ENCODE measurements around the gene EXOC6B. TPM values are rescaled to one million over a fixed set of nuclear protein-coding genes. Genes with fewer than 3 reads are reported as not detected.

EXOC6B gene
- total and polyA plus RNA-seq, 10 of the 15 experiments (the other 5 are each of a cell fraction or from before 2014, with no cell fraction given) = 0.23 to 2.2 (median 1.2) TPM

DNA sequence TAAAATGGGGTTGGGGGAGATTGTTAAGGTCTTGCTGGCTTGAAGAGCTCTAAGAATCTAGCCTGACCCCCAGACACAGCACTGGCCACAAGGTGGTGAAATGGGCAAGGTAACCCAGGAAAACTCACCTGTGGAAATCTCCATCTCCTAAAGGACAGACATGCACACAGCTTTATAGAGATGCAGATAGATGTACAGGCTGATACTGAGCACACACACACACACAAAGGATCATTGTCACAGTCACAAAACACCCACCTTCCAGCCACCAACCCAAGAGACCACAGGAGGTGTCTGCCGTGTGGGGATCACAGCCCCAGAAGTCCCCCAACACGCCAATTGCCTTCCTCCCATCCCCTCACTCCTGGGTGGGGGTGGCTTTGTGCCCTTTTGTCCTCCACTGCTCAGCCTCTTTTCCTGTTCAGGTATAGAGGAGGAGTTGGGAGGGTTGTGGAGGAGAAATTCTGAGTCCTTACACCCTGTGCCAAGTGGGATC lies 674.9 kb downstream of the EXOC6B start:
- ATAC-seq (no peak; the same call in 2 of the 3 replicates), DNase-seq (ENCODE audit: low read depth, low spot score) (no peak), FAIRE-seq (no peak)
- H3K9me3 ChIP-seq (replicated peaks; ENCODE audit: control insufficient read depth, insufficient read depth, low read length) = no peaks in the 10 kb centered on the region; the same call in 2 of the 3 replicates
- H3K79me2 ChIP-seq (ENCODE audit: control insufficient read depth, insufficient read depth, low read length) = no peaks in the 10 kb centered on the region
- in situ Hi-C loops (cut with MboI) = loop anchor here (5.0 kb wide), 1 partner anchor 604 kb away; no protein-coding TSS in a partner anchor
- H3K27me3 ChIP-seq (replicated peaks in 1 of 2; ENCODE audit: control insufficient read depth in 2 of 2, insufficient read depth in 2 of 2, low read length in 1 of 2) = peaks cover 12 to 14% of the 10 kb centered on the region in 2 experiments; a peak in 3 of 4 replicates
- ChIA-PET SMC1A (ENCODE audit: uncharacterized antibody, unreplicated experiment) (interaction anchor here (0.9 to 2.3 kb wide), 2 partner anchors 227 to 429 kb away, joined by 4 to 13 read pairs; no protein-coding TSS in a partner anchor), RAD21 (ENCODE audit: unreplicated experiment) (interaction anchor here (1.0 to 1.1 kb wide), 2 partner anchors 11 to 429 kb away, joined by 4 to 5 read pairs; no protein-coding TSS in a partner anchor), CTCF (interaction anchor here (0.9 to 3.6 kb wide), 7 partner anchors 8 to 606 kb away, joined by 3 to 28 read pairs (median 4); no protein-coding TSS in a partner anchor), POLR2A (no interaction called here)
- BruUV-seq (replicated peaks) = no TSS peak
- no peak overlapping the region for H3K9ac ChIP-seq (ENCODE audit: control insufficient read depth, insufficient read depth, low read length)
- TF ChIP-seq RCOR1 (conservative IDR thresholded peaks at IDR 0.05; ENCODE audit: low read depth, low read length) = no peak
- H3K4me3 ChIP-seq = no peak overlapping the region
- no peak overlapping the region for H2AFZ ChIP-seq (ENCODE audit: control insufficient read depth, low read depth, low read length)
- 0% methylated on average over 2 of the region's 2 CpGs for WGBS (ENCODE audit: insufficient coverage, insufficient replicate concordance, low lambda C conversion rate, missing lambda C conversion rate)
- H3K36me3 ChIP-seq (ENCODE audit: control insufficient read depth in 2 of 2, insufficient read depth in 2 of 2, low read length in 1 of 2) = no peaks in the 10 kb centered on the region
- H4K20me1 ChIP-seq (ENCODE audit: control insufficient read depth, insufficient read depth) = no peaks in the 10 kb centered on the region
- H3K27ac ChIP-seq (ENCODE audit: control insufficient read depth, insufficient read depth) = no peak overlapping the region
- no peak overlapping the region for H3K4me2 ChIP-seq (ENCODE audit: control insufficient read depth, insufficient read depth)
- no peaks in the 10 kb centered on the region for H3K4me1 ChIP-seq (ENCODE audit: control insufficient read depth, insufficient read depth, low read length)
- intact Hi-C loops (cut with micrococcal nuclease; ENCODE audit: unreplicated experiment) = loop anchor here (1.0 to 5.0 kb wide), 5 partner anchors 227 to 619 kb away; no protein-coding TSS in a partner anchor

DNA sequence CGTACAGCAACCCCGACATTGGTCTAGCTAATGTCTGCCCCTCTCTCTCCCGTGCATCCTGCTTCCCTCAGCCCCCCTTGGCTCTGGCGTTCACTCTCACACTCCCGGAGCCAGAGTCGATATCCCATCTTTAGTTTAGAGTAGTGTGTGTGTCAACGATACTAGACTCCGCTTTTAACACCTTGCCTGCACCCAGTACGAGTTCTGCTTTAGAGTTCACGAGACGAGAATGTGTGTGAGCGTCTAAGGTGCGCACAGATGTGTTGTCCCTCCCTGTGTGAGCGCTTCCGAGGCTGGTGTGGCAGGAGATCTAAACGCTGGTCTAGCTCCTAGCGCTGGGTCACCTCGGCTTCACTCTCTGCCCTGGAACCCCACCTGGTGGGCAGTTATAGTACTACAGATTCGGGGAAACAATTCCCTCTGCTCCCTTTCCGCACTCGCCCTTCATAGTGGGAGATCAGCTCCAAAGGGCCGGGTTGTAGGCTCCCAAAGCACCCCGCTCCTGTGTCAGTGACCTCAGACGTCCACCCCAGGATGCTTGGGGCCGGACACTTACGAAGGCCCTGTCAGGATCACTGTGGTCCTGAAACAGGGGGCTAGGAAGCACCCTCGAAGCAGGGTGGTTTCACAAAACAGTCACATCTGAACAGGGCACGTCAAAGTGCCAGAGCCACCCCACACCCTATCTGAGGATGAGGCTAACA lies 675.5 kb downstream of the EXOC6B start:
- no peak overlapping the region for H3K4me3 ChIP-seq
- H2AFZ ChIP-seq (ENCODE audit: control insufficient read depth, low read depth, low read length) = no peak overlapping the region
- POLR2A ChIA-PET = no interaction called here
- 10% methylated on average over 28 of the region's 28 CpGs for WGBS (ENCODE audit: insufficient coverage, insufficient replicate concordance, low lambda C conversion rate, missing lambda C conversion rate)
- no peak overlapping the region for H3K4me2 ChIP-seq (ENCODE audit: control insufficient read depth, insufficient read depth)
- no peaks in the 10 kb centered on the region for H3K4me1 ChIP-seq (ENCODE audit: control insufficient read depth, insufficient read depth, low read length)
- no peaks in the 10 kb centered on the region; the same call in 2 of the 3 replicates for H3K9me3 ChIP-seq (replicated peaks; ENCODE audit: control insufficient read depth, insufficient read depth, low read length)
- peak; percentile 5 for DNase-seq (ENCODE audit: low read depth, low spot score)
- SMC1A ChIA-PET (ENCODE audit: uncharacterized antibody, unreplicated experiment) = interaction anchor here (0.9 to 2.3 kb wide), 2 partner anchors 226 to 429 kb away, joined by 4 to 13 read pairs; no protein-coding TSS in a partner anchor
- RAD21 ChIA-PET (ENCODE audit: unreplicated experiment) = interaction anchor here (0.7 to 1.1 kb wide), 4 partner anchors 10 to 605 kb away, joined by 3 to 10 read pairs (median 4); no protein-coding TSS in a partner anchor
- H3K79me2 ChIP-seq (ENCODE audit: control insufficient read depth, insufficient read depth, low read length) = no peaks in the 10 kb centered on the region
- in situ Hi-C loops (cut with MboI) = loop anchor here (5.0 kb wide), 1 partner anchor 603 kb away; no protein-coding TSS in a partner anchor
- no peak overlapping the region for H3K27ac ChIP-seq (ENCODE audit: control insufficient read depth, insufficient read depth)
- no peaks in the 10 kb centered on the region for H4K20me1 ChIP-seq (ENCODE audit: control insufficient read depth, insufficient read depth)
- FAIRE-seq = peak; percentile 77
- BruUV-seq (replicated peaks) = no TSS peak
- peaks cover 14% of the 10 kb centered on the region in 2 experiments; a peak in 3 of 4 replicates for H3K27me3 ChIP-seq (replicated peaks in 1 of 2; ENCODE audit: control insufficient read depth in 2 of 2, insufficient read depth in 2 of 2, low read length in 1 of 2)
- no peaks in the 10 kb centered on the region for H3K36me3 ChIP-seq (ENCODE audit: control insufficient read depth in 2 of 2, insufficient read depth in 2 of 2, low read length in 1 of 2)
- CTCF ChIA-PET = interaction anchor here (0.8 to 3.6 kb wide), 8 partner anchors 9 to 621 kb away, joined by 3 to 28 read pairs (median 4); no protein-coding TSS in a partner anchor
- H3K9ac ChIP-seq (ENCODE audit: control insufficient read depth, insufficient read depth, low read length) = no peak overlapping the region
- ATAC-seq = peak; percentile 92
- intact Hi-C loops (cut with micrococcal nuclease; ENCODE audit: unreplicated experiment) = loop anchor here (1.0 to 5.0 kb wide), 5 partner anchors 226 to 618 kb away; no protein-coding TSS in a partner anchor
- TF ChIP-seq RB1 (IDR thresholded peaks at IDR 0.05; ENCODE audit: borderline replicate concordance) (no peak), RAD21 (IDR thresholded peaks at IDR 0.05; ENCODE audit: insufficient read depth, low read depth, low read length) (peak; percentile 73), EZH2 (IDR thresholded peaks at IDR 0.05; ENCODE audit: borderline replicate concordance, control insufficient read depth, low read depth, low read length) (0 out of 2 replicates have a peak, but pooled peaks have one; percentile 58), SMC3 (IDR thresholded peaks at IDR 0.05; ENCODE audit: borderline replicate concordance, low read length) (peak; percentile 73)
- TF ChIP-seq, protein P1, sequence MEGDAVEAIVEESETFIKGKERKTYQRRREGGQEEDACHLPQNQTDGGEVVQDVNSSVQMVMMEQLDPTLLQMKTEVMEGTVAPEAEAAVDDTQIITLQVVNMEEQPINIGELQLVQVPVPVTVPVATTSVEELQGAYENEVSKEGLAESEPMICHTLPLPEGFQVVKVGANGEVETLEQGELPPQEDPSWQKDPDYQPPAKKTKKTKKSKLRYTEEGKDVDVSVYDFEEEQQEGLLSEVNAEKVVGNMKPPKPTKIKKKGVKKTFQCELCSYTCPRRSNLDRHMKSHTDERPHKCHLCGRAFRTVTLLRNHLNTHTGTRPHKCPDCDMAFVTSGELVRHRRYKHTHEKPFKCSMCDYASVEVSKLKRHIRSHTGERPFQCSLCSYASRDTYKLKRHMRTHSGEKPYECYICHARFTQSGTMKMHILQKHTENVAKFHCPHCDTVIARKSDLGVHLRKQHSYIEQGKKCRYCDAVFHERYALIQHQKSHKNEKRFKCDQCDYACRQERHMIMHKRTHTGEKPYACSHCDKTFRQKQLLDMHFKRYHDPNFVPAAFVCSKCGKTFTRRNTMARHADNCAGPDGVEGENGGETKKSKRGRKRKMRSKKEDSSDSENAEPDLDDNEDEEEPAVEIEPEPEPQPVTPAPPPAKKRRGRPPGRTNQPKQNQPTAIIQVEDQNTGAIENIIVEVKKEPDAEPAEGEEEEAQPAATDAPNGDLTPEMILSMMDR (IDR thresholded peaks at IDR 0.05 in 2 of 3, conservative IDR thresholded peaks at IDR 0.05 in 1 of 3; ENCODE audit: control insufficient read depth in 2 of 3, extremely low read depth in 1 of 3, insufficient read depth in 1 of 3, low read depth in 3 of 3, low read length in 3 of 3) = peak; percentile 68 to 77 (median 73)
- TF ChIP-seq, protein P2, sequence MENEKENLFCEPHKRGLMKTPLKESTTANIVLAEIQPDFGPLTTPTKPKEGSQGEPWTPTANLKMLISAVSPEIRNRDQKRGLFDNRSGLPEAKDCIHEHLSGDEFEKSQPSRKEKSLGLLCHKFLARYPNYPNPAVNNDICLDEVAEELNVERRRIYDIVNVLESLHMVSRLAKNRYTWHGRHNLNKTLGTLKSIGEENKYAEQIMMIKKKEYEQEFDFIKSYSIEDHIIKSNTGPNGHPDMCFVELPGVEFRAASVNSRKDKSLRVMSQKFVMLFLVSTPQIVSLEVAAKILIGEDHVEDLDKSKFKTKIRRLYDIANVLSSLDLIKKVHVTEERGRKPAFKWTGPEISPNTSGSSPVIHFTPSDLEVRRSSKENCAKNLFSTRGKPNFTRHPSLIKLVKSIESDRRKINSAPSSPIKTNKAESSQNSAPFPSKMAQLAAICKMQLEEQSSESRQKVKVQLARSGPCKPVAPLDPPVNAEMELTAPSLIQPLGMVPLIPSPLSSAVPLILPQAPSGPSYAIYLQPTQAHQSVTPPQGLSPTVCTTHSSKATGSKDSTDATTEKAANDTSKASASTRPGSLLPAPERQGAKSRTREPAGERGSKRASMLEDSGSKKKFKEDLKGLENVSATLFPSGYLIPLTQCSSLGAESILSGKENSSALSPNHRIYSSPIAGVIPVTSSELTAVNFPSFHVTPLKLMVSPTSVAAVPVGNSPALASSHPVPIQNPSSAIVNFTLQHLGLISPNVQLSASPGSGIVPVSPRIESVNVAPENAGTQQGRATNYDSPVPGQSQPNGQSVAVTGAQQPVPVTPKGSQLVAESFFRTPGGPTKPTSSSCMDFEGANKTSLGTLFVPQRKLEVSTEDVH (IDR thresholded peaks at IDR 0.05; ENCODE audit: low read depth, partially characterized antibody) = no peak

All from GM12878 (cell line).